ENCODE results near the gene PNPO. TPM values are rescaled to one million over a fixed set of nuclear protein-coding genes. Genes with fewer than 3 reads are reported as not detected.
A peak's percentile ranks its signal among the peaks of the same experiment; 100 is the strongest.

Gene PNPO
- total and polyA plus RNA-seq, 2 of the 13 experiments (the other 11 are each of a cell fraction or from before 2014, with no cell fraction given), result 47.9 to 63.3 TPM

- TF ChIP-seq ZNF362 (CRISPR knock-in tag; IDR thresholded peaks at IDR 0.05; ENCODE audit: borderline replicate concordance), result peak; percentile 26; the same call in 1 of the 2 replicates
- TF ChIP-seq ZNF761 (CRISPR knock-in tag; conservative IDR thresholded peaks at IDR 0.05), result peak; percentile 80; the same call in 1 of the 2 replicates
- peak; percentile 98 for TF ChIP-seq SP4 (CRISPR knock-in tag; IDR thresholded peaks at IDR 0.05)
- TF ChIP-seq EZH2 (conservative IDR thresholded peaks at IDR 0.05; ENCODE audit: low read depth, low read length), result no peak
- no peak for TF ChIP-seq ZNF782 (CRISPR knock-in tag; IDR thresholded peaks at IDR 0.05; ENCODE audit: borderline replicate concordance)
- TF ChIP-seq ZNF513 (CRISPR knock-in tag; conservative IDR thresholded peaks at IDR 0.05), result no peak
- TF ChIP-seq MTF2 (CRISPR knock-in tag; IDR thresholded peaks at IDR 0.05; ENCODE audit: borderline replicate concordance), result no peak; the same call in 1 of the 2 replicates
- no peak for TF ChIP-seq SATB2 (CRISPR knock-in tag; IDR thresholded peaks at IDR 0.05)
- TF ChIP-seq FOXK2 (IDR thresholded peaks at IDR 0.05), result no peak
- TF ChIP-seq ZNF879 (CRISPR knock-in tag; IDR thresholded peaks at IDR 0.05), result peak; percentile 86; the same call in 1 of the 2 replicates
- peak; percentile 77 for TF ChIP-seq HNRNPLL (IDR thresholded peaks at IDR 0.05; ENCODE audit: low read depth, low read length, poor library complexity, severe bottlenecking)
- TF ChIP-seq, protein P1, sequence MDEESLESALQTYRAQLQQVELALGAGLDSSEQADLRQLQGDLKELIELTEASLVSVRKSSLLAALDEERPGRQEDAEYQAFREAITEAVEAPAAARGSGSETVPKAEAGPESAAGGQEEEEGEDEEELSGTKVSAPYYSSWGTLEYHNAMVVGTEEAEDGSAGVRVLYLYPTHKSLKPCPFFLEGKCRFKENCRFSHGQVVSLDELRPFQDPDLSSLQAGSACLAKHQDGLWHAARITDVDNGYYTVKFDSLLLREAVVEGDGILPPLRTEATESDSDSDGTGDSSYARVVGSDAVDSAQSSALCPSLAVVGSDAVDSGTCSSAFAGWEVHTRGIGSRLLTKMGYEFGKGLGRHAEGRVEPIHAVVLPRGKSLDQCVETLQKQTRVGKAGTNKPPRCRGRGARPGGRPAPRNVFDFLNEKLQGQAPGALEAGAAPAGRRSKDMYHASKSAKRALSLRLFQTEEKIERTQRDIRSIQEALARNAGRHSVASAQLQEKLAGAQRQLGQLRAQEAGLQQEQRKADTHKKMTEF (CRISPR knock-in tag; IDR thresholded peaks at IDR 0.05), result peak; percentile 94; the same call in 1 of the 2 replicates
- TF ChIP-seq GPN1 (CRISPR knock-in tag; IDR thresholded peaks at IDR 0.05; ENCODE audit: borderline replicate concordance), result no peak
- peak; percentile 85; the same call in 1 of the 2 replicates for TF ChIP-seq CSRNP2 (CRISPR knock-in tag; conservative IDR thresholded peaks at IDR 0.05; ENCODE audit: low read depth)
- TF ChIP-seq GLI4 (CRISPR knock-in tag; IDR thresholded peaks at IDR 0.05; ENCODE audit: borderline replicate concordance), result peak; percentile 98
- TF ChIP-seq, protein P2, sequence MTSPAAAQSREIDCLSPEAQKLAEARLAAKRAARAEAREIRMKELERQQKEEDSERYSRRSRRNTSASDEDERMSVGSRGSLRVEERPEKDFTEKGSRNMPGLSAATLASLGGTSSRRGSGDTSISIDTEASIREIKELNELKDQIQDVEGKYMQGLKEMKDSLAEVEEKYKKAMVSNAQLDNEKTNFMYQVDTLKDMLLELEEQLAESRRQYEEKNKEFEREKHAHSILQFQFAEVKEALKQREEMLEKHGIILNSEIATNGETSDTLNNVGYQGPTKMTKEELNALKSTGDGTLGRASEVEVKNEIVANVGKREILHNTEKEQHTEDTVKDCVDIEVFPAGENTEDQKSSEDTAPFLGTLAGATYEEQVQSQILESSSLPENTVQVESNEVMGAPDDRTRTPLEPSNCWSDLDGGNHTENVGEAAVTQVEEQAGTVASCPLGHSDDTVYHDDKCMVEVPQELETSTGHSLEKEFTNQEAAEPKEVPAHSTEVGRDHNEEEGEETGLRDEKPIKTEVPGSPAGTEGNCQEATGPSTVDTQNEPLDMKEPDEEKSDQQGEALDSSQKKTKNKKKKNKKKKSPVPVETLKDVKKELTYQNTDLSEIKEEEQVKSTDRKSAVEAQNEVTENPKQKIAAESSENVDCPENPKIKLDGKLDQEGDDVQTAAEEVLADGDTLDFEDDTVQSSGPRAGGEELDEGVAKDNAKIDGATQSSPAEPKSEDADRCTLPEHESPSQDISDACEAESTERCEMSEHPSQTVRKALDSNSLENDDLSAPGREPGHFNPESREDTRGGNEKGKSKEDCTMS (CRISPR knock-in tag; conservative IDR thresholded peaks at IDR 0.05), result no peak
- no peak for TF ChIP-seq PAWR (CRISPR knock-in tag; IDR thresholded peaks at IDR 0.05; ENCODE audit: borderline replicate concordance)
- no peak for TF ChIP-seq ZNF460 (CRISPR knock-in tag; IDR thresholded peaks at IDR 0.05; ENCODE audit: borderline replicate concordance)
- peak; percentile 45; the same call in 1 of the 2 replicates for TF ChIP-seq CBX5 (CRISPR knock-in tag; IDR thresholded peaks at IDR 0.05; ENCODE audit: borderline replicate concordance)
Measured at GRCh38 chr17:47970725-47971499, 29.5 kb downstream of the PNPO start, which contains the start of gene CDK5RAP3 (continued).
